Smooth muscle cell of bladder (primary cell): ENCODE measurements around the gene PTGES3. TPM values are rescaled to one million over a fixed set of nuclear protein-coding genes. Genes with fewer than 3 reads are reported as not detected.

ENCODE experiments used
- total RNA-seq: library from RNA; depleted of rRNA; stranded (reverse); fragments of >200 nt; gene quantifications from 2 replicates; pipeline ENCODE4 v1.2.3, GENCODE V29; 2014

The PTGES3 gene, protein sequence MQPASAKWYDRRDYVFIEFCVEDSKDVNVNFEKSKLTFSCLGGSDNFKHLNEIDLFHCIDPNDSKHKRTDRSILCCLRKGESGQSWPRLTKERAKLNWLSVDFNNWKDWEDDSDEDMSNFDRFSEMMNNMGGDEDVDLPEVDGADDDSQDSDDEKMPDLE
- total RNA-seq = 33.1 and 48.4 TPM in 2 replicates

GRCh38 chr12:56688129-56688845 is at the start of gene PTGES3:
TSS of gene PTGES3 (minus strand) at chr12:56688284. CDS start at chr12:56687999, 285 bp downstream.

GRCh38 chr12:56724972-56725722 is 37.1 kb upstream of the PTGES3 start, which contains the start of gene NACA:
TSS of gene NACA (minus strand) at chr12:56725299. CDS start at chr12:56724521, 778 bp downstream.

DNA sequence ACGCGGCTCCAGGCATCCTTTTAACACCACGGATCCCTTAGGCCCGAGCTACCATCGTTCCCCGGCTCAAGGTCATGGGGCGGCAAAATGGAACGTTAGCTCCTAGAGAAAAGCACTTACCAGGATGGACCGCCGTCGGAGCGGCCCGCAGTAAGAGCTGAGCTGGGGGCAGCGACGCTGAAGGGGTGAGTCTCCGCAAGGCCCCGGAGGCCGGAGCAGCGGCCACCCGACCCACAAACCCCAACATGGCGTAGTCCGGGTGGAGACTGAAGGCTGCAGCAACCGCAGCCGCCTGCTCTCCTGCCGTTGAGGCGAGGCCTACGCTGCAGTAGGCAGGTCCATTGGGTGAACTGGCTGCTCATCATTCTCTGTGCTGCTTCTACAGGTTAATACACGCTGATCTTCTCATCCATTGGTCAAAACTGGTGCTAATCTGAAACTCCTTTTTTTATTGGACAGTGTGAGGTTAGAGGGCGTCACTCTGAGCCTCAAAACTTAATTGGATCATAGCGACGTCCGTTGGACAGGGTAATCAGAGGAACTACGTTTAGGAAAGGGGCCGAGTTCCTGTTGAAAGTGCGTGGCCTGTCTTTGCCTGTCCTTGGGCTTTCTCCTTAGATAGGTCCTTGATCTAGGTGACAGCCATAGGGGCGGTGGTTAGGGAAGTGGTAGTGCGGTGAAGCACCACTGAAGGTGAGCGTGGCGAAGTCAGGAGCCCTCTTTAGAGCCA is 42.2 kb downstream of the PTGES3 start, which contains the start of gene ATP5F1B:
TSS of gene ATP5F1B (minus strand) at position 268 of the 730 bp plus-strand sequence. CDS start at position 247, 21 bp downstream.

DNA sequence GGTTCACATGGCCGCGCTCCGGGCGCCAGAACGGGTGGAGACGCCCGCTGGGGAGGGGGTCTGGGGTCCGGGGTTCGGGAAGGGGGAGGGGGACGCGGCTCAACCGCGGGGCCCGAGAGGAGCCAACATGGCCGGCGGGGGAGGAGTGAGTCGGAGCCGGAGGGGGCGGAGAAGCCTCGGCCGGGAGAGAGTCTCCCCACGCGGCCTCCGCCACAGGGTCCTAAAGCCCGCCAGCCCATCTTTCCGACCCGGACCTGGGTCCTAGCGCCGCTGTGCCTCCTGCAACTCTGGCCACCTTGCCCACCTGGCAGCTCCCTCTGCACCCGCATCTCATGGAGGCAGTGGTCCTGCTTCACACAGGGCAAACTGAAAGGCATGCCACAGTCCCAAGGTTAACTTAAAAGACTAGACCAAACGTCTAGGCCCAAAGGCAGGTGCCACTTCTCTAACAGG is 57.9 kb downstream of the PTGES3 start, which contains the start of gene BAZ2A:
TSS of gene BAZ2A (minus strand) at position 147 of the 453 bp plus-strand sequence. CDS start 12,796 bp downstream, outside the sequence.

Other genes starting within 250 kb of the PTGES3 start
- 2.1 and 3.6 TPM in 2 replicates for gene TIMELESS, start 238.9 kb downstream of the PTGES3 start, total RNA-seq
- not detected in 2 replicates for gene MIP, start 233.6 kb downstream of the PTGES3 start, total RNA-seq
- gene SPRYD4, start 219.7 kb downstream of the PTGES3 start, total RNA-seq = 1.00 and 1.2 TPM in 2 replicates
- gene GLS2, start 200.1 kb downstream of the PTGES3 start, total RNA-seq = 0.09 TPM in 1 of 2 replicates, not detected in the other
- gene RBMS2, start 166.5 kb downstream of the PTGES3 start, total RNA-seq = 10.2 and 10.5 TPM in 2 replicates
- gene BAZ2A, start 58.0 kb downstream of the PTGES3 start, total RNA-seq = 12.4 and 16.0 TPM in 2 replicates
- 504 and 507 TPM in 2 replicates for gene ATP5F1B, start 42.3 kb downstream of the PTGES3 start, total RNA-seq
- 1,171 and 1,228 TPM in 2 replicates for gene NACA, start 37.0 kb upstream of the PTGES3 start, total RNA-seq
- gene PRIM1, start 64.0 kb upstream of the PTGES3 start, total RNA-seq = 2.7 and 3.8 TPM in 2 replicates
- gene HSD17B6, start 75.0 kb upstream of the PTGES3 start, total RNA-seq = 3.6 and 5.0 TPM in 2 replicates
- under 0.01 TPM in 1 of 2 replicates, not detected in the other for gene SDR9C7, start 246.1 kb upstream of the PTGES3 start, total RNA-seq